ENCODE results near the gene KARS1. TPM values are rescaled to one million over a fixed set of nuclear protein-coding genes. Genes with fewer than 3 reads are reported as not detected.

KARS1 gene
- total RNA-seq, 1 experiment from 2014 or later = 181 TPM

GRCh38 chr16:75660321-75660720 lies 12.9 kb upstream of the KARS1 start:
- Histone ChIP-seq H3K9ac (ENCODE audit: extremely low read depth, insufficient read length, low read length) (no peak overlapping the region), H2BK20ac (ENCODE audit: low read depth, low read length, poor library complexity, severe bottlenecking) (no peak overlapping the region), H3K14ac (ENCODE audit: insufficient read depth, low read length) (no peak overlapping the region), H2BK120ac (ENCODE audit: low read depth, low read length, poor library complexity, severe bottlenecking) (no peak overlapping the region), H2BK5ac (ENCODE audit: insufficient read length, low read length) (no peak overlapping the region), H2AK5ac (ENCODE audit: insufficient read length, low read length) (no peak overlapping the region), H3K27me3 (ENCODE audit: insufficient read depth, low read length) (no peaks in the 10 kb centered on the region), H4K8ac (replicated peaks; ENCODE audit: insufficient read length, low read depth, low read length) (no peak overlapping the region), H3K18ac (ENCODE audit: insufficient read length, low read depth, low read length) (no peak overlapping the region), H4K91ac (ENCODE audit: insufficient read length, low read depth, low read length) (no peak overlapping the region), H3K79me1 (ENCODE audit: insufficient read depth, low read depth, low read length, poor library complexity, severe bottlenecking) (no peaks in the 10 kb centered on the region), H2BK12ac (ENCODE audit: insufficient read length, low read depth, low read length) (no peak overlapping the region), H3K9me3 (ENCODE audit: control insufficient read depth, low read depth, low read length) (no peaks in the 10 kb centered on the region), H3K4ac (ENCODE audit: low read depth, low read length) (no peak overlapping the region), H3K23ac (ENCODE audit: insufficient read length, low read depth, low read length) (no peak overlapping the region), H3K23me2 (ENCODE audit: insufficient read length, low read depth, low read length, poor library complexity, severe bottlenecking) (no peaks in the 10 kb centered on the region), H3K56ac (ENCODE audit: insufficient read length, low read depth, low read length) (no peak overlapping the region), H3K79me2 (ENCODE audit: insufficient read depth, low read length) (no peaks in the 10 kb centered on the region), H3T11ph (ENCODE audit: low read length) (no peak overlapping the region), H2BK15ac (ENCODE audit: low read depth, low read length) (no peak overlapping the region), H3K4me2 (ENCODE audit: insufficient read depth, insufficient read length, low read length) (no peak overlapping the region), H2AFZ (ENCODE audit: low read length) (no peak overlapping the region), H4K5ac (ENCODE audit: insufficient read length, low read depth, low read length) (no peak overlapping the region), H4K20me1 (ENCODE audit: control insufficient read depth, insufficient read depth, insufficient read length) (no peaks in the 10 kb centered on the region), H3K4me1 (ENCODE audit: insufficient read depth, low read length) (no peaks in the 10 kb centered on the region), H3K27ac (ENCODE audit: insufficient read length, low read depth, low read length) (no peak overlapping the region)
- no peak for TF ChIP-seq CTCF (conservative IDR thresholded peaks at IDR 0.05)
- Mint-ChIP-seq H3K27me3 (ENCODE audit: low read depth) (no peaks in the 10 kb centered on the region), H3K4me3 (no peak overlapping the region), H3K4me1 (peaks cover 0 to 2% of the 10 kb centered on the region in 2 experiments; a peak in 1 of 4 replicates), H3K36me3 (ENCODE audit: insufficient read depth in 1 of 3, low read depth in 3 of 3) (peaks cover 7 to 31% (median 27%) of the 10 kb centered on the region in 3 experiments; a peak in 6 of 7 replicates), H3K9me3 (no peaks in the 10 kb centered on the region; a peak in 1 of 5 replicates), H3K27ac (no peak overlapping the region)
- no peak for DNase-seq
- no CpG with 5 or more reads among the region's 6 CpGs for WGBS (ENCODE audit: extremely low coverage, insufficient read length, low lambda C conversion rate)

Data from H9 (cell line).